Smooth muscle cell (in vitro differentiated cells): ENCODE data around the gene ZBED1. TPM values are rescaled to one million over a fixed set of nuclear protein-coding genes. Genes with fewer than 3 reads are reported as not detected.

Source experiments
- DNase-seq: peaks from one replicate; lab custom pipeline; 2025; ENCODE audit not compliant: unreplicated experiment; lab: John Stamatoyannopoulos, UW
- H2AFZ ChIP-seq: fragments of 200-600 bp; sonication (generic); 2 replicates; pipeline ENCODE4 v1.6.0; 2016; ENCODE audit warnings: antibody characterized with exemption, low read depth, mild to moderate bottlenecking
- H3F3A ChIP-seq: fragments of 200-600 bp; sonication (generic); 2 replicates; pipeline ENCODE4 v1.6.0; 2017; ENCODE audit warnings: antibody characterized with exemption, low read depth
- H3K27ac ChIP-seq: fragments of 200-600 bp; sonication (generic); 2 replicates; pipeline ENCODE4 v1.5.1; 2016; ENCODE audit warnings: low read depth, mild to moderate bottlenecking
- H3K27me3 ChIP-seq: fragments of 200-600 bp; sonication (generic); 2 replicates; pipeline ENCODE4 v1.6.1; 2016; ENCODE audit warnings: low read depth, mild to moderate bottlenecking
- H3K36me3 ChIP-seq: fragments of 200-600 bp; sonication (generic); 2 replicates; pipeline ENCODE4 v1.5.1; 2016; ENCODE audit warnings: low read depth
- H3K4me1 ChIP-seq: fragments of 200-600 bp; sonication (generic); 2 replicates; pipeline ENCODE4 v1.5.1; 2016; ENCODE audit warnings: low read depth
- H3K4me2 ChIP-seq: fragments of 200-600 bp; sonication (generic); 2 replicates; pipeline ENCODE4 v1.6.0; 2016; ENCODE audit warnings: mild to moderate bottlenecking
- H3K4me3 ChIP-seq: fragments of 200-600 bp; sonication (generic); 2 replicates; pipeline ENCODE4 v1.5.1; 2016; ENCODE audit warnings: mild to moderate bottlenecking
- H3K79me2 ChIP-seq: fragments of 200-600 bp; sonication (generic); 2 replicates; pipeline ENCODE4 v1.6.0; 2016; ENCODE audit warnings: low read depth, mild to moderate bottlenecking
- H3K9ac ChIP-seq: fragments of 200-600 bp; sonication (generic); 2 replicates; pipeline ENCODE4 v1.6.0; 2016; ENCODE audit warnings: low read depth
- H3K9me3 ChIP-seq: fragments of 200-600 bp; sonication (generic); replicated peaks from 2 replicates; pipeline ENCODE4 v1.5.1; 2016; ENCODE audit warnings: low read depth
- H4K20me1 ChIP-seq: fragments of 200-600 bp; sonication (generic); 2 replicates; pipeline ENCODE4 v1.6.0; 2016; ENCODE audit warnings: low read depth
- CTCF ChIP-seq: fragments of 200-600 bp; sonication (generic); IDR thresholded peaks from 2 replicates; pipeline ENCODE4 v1.5.1; 2017; ENCODE audit warnings: borderline replicate concordance, mild to moderate bottlenecking, antibody characterized with exemption; ENCODE audit not compliant: insufficient read depth, poor library complexity, severe bottlenecking
- whole genome bisulfite sequencing: methylation state at CpG from one replicate; pipeline ENCODE4 v1.1.7; 2016; ENCODE audit warnings: low lambda C conversion rate; 5-methylcytosine and 5-hydroxymethylcytosine counted together
- polyA plus RNA-seq: library from polyadenylated mRNA; unstranded; fragments of >200 nt; fragmentation: Nextera tagmentation; extraction: Ambion mirVana; gene quantifications from 2 replicates; pipeline ENCODE4 v1.2.1, GENCODE V29; 2016
- total RNA-seq: library from RNA; depleted of rRNA; stranded (reverse); fragments of >200 nt; gene quantifications from 2 replicates; pipeline ENCODE4 v1.2.3, GENCODE V29; 2014

The ZBED1 gene
- total and polyA plus RNA-seq, 2 experiments from 2014 or later = 19.0 to 23.6 TPM

GRCh38 chrX:2450681-2451080 is 50.1 kb downstream of the ZBED1 start:
- Histone ChIP-seq H4K20me1 (peaks cover 51% of the 10 kb centered on the region), H2AFZ (no peak overlapping the region), H3F3A (no peaks in the 10 kb centered on the region), H3K9ac (no peak overlapping the region), H3K9me3 (no peaks in the 10 kb centered on the region), H3K36me3 (no peaks in the 10 kb centered on the region), H3K27me3 (no peaks in the 10 kb centered on the region), H3K27ac (no peak overlapping the region), H3K4me1 (no peaks in the 10 kb centered on the region), H3K79me2 (peaks cover 29% of the 10 kb centered on the region), H3K4me3 (no peak overlapping the region), H3K4me2 (no peak overlapping the region)
- no peak for TF ChIP-seq CTCF
- DNase-seq = no peak
- 80% methylated on average over 5 of the region's 5 CpGs for WGBS

GRCh38 chrX:2449135-2449886 is 51.5 kb downstream of the ZBED1 start:
- Histone ChIP-seq H3K9me3 (no peaks in the 10 kb centered on the region), H3F3A (no peaks in the 10 kb centered on the region), H2AFZ (no peak overlapping the region), H3K4me1 (no peaks in the 10 kb centered on the region), H3K27me3 (no peaks in the 10 kb centered on the region), H3K4me3 (no peak overlapping the region), H3K27ac (no peak overlapping the region), H3K79me2 (peaks cover 33% of the 10 kb centered on the region), H3K4me2 (no peak overlapping the region), H4K20me1 (peaks cover 39% of the 10 kb centered on the region), H3K36me3 (no peaks in the 10 kb centered on the region), H3K9ac (no peak overlapping the region)
- no peak for DNase-seq
- no peak for TF ChIP-seq CTCF
- WGBS = 92% methylated on average over 13 of the region's 13 CpGs

- no peak overlapping the region for H3K27ac ChIP-seq
- no peaks in the 10 kb centered on the region for H3K4me1 ChIP-seq
- H3K79me2 ChIP-seq = peaks cover 23% of the 10 kb centered on the region
- H3K9ac ChIP-seq = no peak overlapping the region
- H3F3A ChIP-seq = no peaks in the 10 kb centered on the region
- no peak for TF ChIP-seq CTCF
- DNase-seq = no peak
- no peak overlapping the region for H2AFZ ChIP-seq
- peaks cover 39% of the 10 kb centered on the region for H4K20me1 ChIP-seq
- H3K27me3 ChIP-seq = no peaks in the 10 kb centered on the region
- WGBS = 75% methylated on average over 2 of the region's 2 CpGs
- no peaks in the 10 kb centered on the region for H3K36me3 ChIP-seq
- no peak overlapping the region for H3K4me2 ChIP-seq
- H3K9me3 ChIP-seq = no peaks in the 10 kb centered on the region
- no peak overlapping the region for H3K4me3 ChIP-seq
Measured at GRCh38 chrX:2447484-2447883, 53.3 kb downstream of the ZBED1 start.

GRCh38 chrX:2446815-2447214 is 54.0 kb downstream of the ZBED1 start:
- TF ChIP-seq CTCF = no peak
- Histone ChIP-seq H2AFZ (no peak overlapping the region), H3K27me3 (no peaks in the 10 kb centered on the region), H3K9me3 (no peaks in the 10 kb centered on the region), H3K9ac (no peak overlapping the region), H3F3A (no peaks in the 10 kb centered on the region), H3K4me3 (no peak overlapping the region), H3K36me3 (no peaks in the 10 kb centered on the region), H3K79me2 (peaks cover 23% of the 10 kb centered on the region), H3K4me2 (no peak overlapping the region), H3K27ac (no peak overlapping the region), H4K20me1 (peaks cover 33% of the 10 kb centered on the region), H3K4me1 (no peaks in the 10 kb centered on the region)
- WGBS = 98% methylated on average over 14 of the region's 14 CpGs
- DNase-seq = no peak
